Mucosa of descending colon (tissue), 3 donors: ENCODE measurements around the gene SPRYD3. TPM values are rescaled to one million over a fixed set of nuclear protein-coding genes. Genes with fewer than 3 reads are reported as not detected.

ENCODE experiments used
- ATAC-seq: fragments of 200-7000 bp; cut with Tn5 transposase; one replicate; pipeline ENCODE4 v1.9.1; 2020; ENCODE audit warnings: mild to moderate bottlenecking, moderate library complexity
- DNase-seq, 3 donors: peaks; one replicate each; pipeline ENCODE4 v3.0.0-alpha.2; 2020
- H3K36me3 ChIP-seq: fragments of 200-600 bp; one replicate; pipeline ENCODE4 v1.8.0; 2021; ENCODE audit warnings: low read depth, mild to moderate bottlenecking
- H3K4me1 ChIP-seq: fragments of 200-600 bp; one replicate; pipeline ENCODE4 v1.8.0; 2021; ENCODE audit warnings: low read depth, mild to moderate bottlenecking
- H3K4me3 ChIP-seq: fragments of 200-600 bp; one replicate; pipeline ENCODE4 v1.8.0; 2021; ENCODE audit warnings: mild to moderate bottlenecking
- H3K9me3 ChIP-seq: fragments of 200-600 bp; one replicate; pipeline ENCODE4 v1.8.0; 2021; ENCODE audit warnings: mild to moderate bottlenecking
- intact Hi-C, 2 donors: fragments of 100-400 bp; cut with DNase I in 1 of 2; cut with micrococcal nuclease in 1 of 2; formaldehyde crosslinking; loops; one replicate each; pipeline versions ENCODE4 v1.11.0 to v1.11.1; 2022; cut with DNase I, micrococcal nuclease
- microRNA-seq: library from miRNA; unstranded; fragments of <30 nt; microRNA quantifications from one replicate; pipeline ENCODE4, GENCODE V29; 2019
- total RNA-seq, 3 donors: library from RNA; stranded (reverse); fragmentation: NEBNext Ultra II Directional in 2 of 3; extraction: Animal tissue kit (Norgen Biotek cat#: 25700) in 2 of 3; gene quantifications; one replicate each; pipeline versions ENCODE4 v1.2.1 to v1.2.4, GENCODE V29; 2021 to 2023
- TF ChIP-seq, protein P1 (sequence below): fragments of 200-600 bp; IDR thresholded peaks from one replicate; pipeline ENCODE4 v1.8.0; 2022; ENCODE audit warnings: antibody characterized with exemption, mild to moderate bottlenecking
- donor health status: DM: no; HTN: no; CAD: no; lungs with moderate emphysema.
- donor health status: DM: no; HTN: no; CAD: no.
- donor health status: DM: no; HTN: yes; CAD: no.

SPRYD3 gene
- total RNA-seq, 3 donors from 2014 or later: 27.3 to 51.0 (median 32.5) TPM

DNA sequence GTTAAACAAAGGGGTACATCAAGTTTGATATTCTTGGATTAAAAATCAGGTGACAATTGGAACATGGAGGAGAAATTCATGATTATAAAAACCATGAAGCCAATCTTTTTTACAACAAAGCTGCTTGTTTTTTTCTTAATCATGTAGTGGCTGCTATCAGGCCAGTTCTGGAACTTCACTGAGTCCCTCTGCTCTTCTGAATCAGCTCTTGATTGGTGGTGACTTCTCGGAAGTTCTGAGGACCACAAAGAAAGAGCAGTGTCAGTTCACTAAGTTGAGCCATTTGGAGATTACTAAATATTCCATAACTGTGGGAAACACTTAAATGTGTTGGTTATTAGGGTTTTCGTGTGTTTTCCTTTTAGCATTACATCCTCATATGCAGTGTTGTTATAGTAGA, 64.5 kb downstream of the SPRYD3 start:
- Histone ChIP-seq H3K9me3 (no peaks in the 10 kb centered on the region), H3K4me1 (peaks cover 13% of the 10 kb centered on the region), H3K36me3 (peaks cover 6% of the 10 kb centered on the region), H3K4me3 (no peak overlapping the region)
- TF ChIP-seq, protein P1, sequence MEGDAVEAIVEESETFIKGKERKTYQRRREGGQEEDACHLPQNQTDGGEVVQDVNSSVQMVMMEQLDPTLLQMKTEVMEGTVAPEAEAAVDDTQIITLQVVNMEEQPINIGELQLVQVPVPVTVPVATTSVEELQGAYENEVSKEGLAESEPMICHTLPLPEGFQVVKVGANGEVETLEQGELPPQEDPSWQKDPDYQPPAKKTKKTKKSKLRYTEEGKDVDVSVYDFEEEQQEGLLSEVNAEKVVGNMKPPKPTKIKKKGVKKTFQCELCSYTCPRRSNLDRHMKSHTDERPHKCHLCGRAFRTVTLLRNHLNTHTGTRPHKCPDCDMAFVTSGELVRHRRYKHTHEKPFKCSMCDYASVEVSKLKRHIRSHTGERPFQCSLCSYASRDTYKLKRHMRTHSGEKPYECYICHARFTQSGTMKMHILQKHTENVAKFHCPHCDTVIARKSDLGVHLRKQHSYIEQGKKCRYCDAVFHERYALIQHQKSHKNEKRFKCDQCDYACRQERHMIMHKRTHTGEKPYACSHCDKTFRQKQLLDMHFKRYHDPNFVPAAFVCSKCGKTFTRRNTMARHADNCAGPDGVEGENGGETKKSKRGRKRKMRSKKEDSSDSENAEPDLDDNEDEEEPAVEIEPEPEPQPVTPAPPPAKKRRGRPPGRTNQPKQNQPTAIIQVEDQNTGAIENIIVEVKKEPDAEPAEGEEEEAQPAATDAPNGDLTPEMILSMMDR: no peak
- ATAC-seq (no peak), DNase-seq (no peak)
- intact Hi-C loops: no loop called here

Small RNAs within 50 kb of the gene (microRNA-seq; reads per million reads assigned to microRNA genes)
- gene MIR6757: not detected

Other genes starting within 250 kb of the SPRYD3 start
- gene KRT79, start 245.1 kb downstream of the SPRYD3 start, total RNA-seq: not detected
- gene KRT78, start 230.4 kb downstream of the SPRYD3 start, total RNA-seq: not detected
- gene KRT8, start 174.3 kb downstream of the SPRYD3 start, total RNA-seq: 1,000 to 10,000 TPM; 1,334 to 4,222 (median 3,664) TPM
- gene KRT18, start 130.3 kb downstream of the SPRYD3 start, total RNA-seq: 1,000 to 10,000 TPM in 1 of 3 donors, 100 to 1,000 TPM in 2; 296 to 1,063 (median 953) TPM
- 100 to 1,000 TPM; 341 to 535 (median 345) TPM for gene EIF4B, start 72.9 kb downstream of the SPRYD3 start, total RNA-seq
- 100 to 1,000 TPM in 1 of 3 donors, 10 to 100 TPM in 2; 22.6 to 119 (median 51.9) TPM for gene TNS2, start 29.3 kb downstream of the SPRYD3 start, total RNA-seq
- 10 to 100 TPM in 2 of 3 donors, 1 to 10 TPM in 1; 10.0 to 93.4 (median 27.1) TPM for gene IGFBP6, start 18.3 kb upstream of the SPRYD3 start, total RNA-seq
- gene SOAT2, start 24.1 kb upstream of the SPRYD3 start, total RNA-seq: under 1 TPM in 1 of 3 donors, not detected in 2; 0.41 TPM
- gene ZNF740, start 101.3 kb upstream of the SPRYD3 start, total RNA-seq: 10 to 100 TPM; 26.1 to 52.9 (median 46.0) TPM
- gene CSAD, start 101.5 kb upstream of the SPRYD3 start, total RNA-seq: 10 to 100 TPM; 23.4 to 44.4 (median 38.7) TPM
- 10 to 100 TPM in 1 of 3 donors, 1 to 10 TPM in 2; 6.2 to 13.8 (median 7.3) TPM for gene ITGB7, start 127.9 kb upstream of the SPRYD3 start, total RNA-seq
- gene RARG, start 152.8 kb upstream of the SPRYD3 start, total RNA-seq: 10 to 100 TPM; 10.7 to 35.3 (median 16.9) TPM
- gene ESPL1, start 188.9 kb upstream of the SPRYD3 start, total RNA-seq: 10 to 100 TPM in 1 of 3 donors, 1 to 10 TPM in 2; 4.5 to 13.1 (median 5.8) TPM
- gene PFDN5, start 216.2 kb upstream of the SPRYD3 start, total RNA-seq: 100 to 1,000 TPM; 262 to 390 (median 268) TPM
- 10 to 100 TPM; 35.4 to 54.9 (median 38.0) TPM for gene MYG1, start 220.3 kb upstream of the SPRYD3 start, total RNA-seq
- 10 to 100 TPM; 40.2 to 46.9 (median 46.3) TPM for gene AAAS, start 242.2 kb upstream of the SPRYD3 start, total RNA-seq